Retinal pigment epithelial cell (primary cell): ENCODE results near the gene GREM2.

Experiments
- DNase-seq: peaks from one replicate; pipeline ENCODE4 v3.0.0-alpha.2; 2010; ENCODE audit warnings: low read depth
- H3K4me3 ChIP-seq: 2 replicates; pipeline ENCODE4 v1.5.1; 2011; ENCODE audit warnings: mild to moderate bottlenecking, low read length, control low read depth, moderate library complexity
- CTCF ChIP-seq: conservative IDR thresholded peaks from 2 replicates; pipeline ENCODE4 v1.5.1; 2011; ENCODE audit warnings: low read depth, low read length, control low read depth, inconsistent platforms

Gene GREM2

GRCh38 chr1:240619906-240620621 is 8.1 kb upstream of the GREM2 start:
- no peak for DNase-seq
- H3K4me3 ChIP-seq: no peak overlapping the region
- no peak for TF ChIP-seq CTCF

DNA sequence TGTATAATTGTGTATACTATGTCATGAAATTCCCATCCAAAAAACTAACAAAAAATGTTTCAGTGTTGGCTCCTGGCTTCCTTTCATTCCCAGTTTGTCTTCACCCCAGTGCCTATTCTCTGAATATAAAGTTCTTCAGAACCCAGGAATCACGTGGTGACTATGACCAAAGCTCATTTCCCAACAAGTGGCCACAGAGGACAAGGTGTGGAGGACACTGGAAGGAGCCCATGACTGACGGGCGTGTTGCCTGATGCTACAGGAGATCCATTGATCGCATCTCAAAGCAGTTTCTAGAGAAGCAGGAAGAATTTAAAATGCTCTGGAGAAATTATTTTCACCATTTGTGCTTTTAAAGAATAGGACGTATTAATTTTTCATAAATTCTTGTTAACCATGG is 7.4 kb upstream of the GREM2 start:
- no peak overlapping the region for H3K4me3 ChIP-seq
- DNase-seq: no peak
- no peak for TF ChIP-seq CTCF

DNA sequence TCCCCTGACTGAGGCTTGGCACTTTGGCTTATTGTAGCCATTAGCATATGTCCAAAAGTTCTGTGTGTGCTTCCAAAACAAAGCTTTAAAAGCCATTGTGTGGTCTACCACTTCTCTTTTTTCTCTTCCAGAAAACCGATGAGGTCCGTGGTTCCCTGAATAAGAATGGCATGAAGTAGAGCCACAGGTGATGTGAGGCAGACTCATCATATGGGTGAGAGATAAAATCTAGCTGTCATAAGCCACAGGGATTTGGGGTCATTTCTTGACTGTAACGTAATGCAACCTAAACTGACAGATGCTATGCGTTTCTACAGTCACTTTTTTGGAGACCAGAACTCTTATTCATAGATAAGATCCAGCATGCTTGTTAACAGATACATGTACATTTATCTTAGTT is 7.0 kb upstream of the GREM2 start:
- H3K4me3 ChIP-seq: no peak overlapping the region
- TF ChIP-seq CTCF: no peak
- no peak for DNase-seq

DNA sequence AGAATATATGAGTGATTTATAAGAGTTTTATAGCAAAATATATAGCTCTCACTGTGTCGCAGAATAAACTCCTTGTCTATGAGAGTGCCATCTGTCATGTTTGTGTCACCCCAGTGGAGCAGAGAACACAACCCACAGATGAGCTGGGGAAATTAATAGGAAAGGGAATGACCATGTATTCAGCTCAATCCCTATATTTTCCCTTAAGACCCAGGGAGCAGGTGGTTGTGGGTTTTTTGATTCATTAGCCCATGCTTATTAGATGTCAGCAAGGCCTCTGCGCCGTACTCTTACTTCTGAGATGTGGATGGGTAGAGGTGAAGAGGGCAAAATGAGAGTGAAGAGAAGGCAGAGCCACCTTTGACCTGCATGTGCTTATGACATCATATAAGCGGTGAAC is 4.1 kb upstream of the GREM2 start:
- H3K4me3 ChIP-seq: no peak overlapping the region
- no peak for TF ChIP-seq CTCF
- DNase-seq: no peak

GRCh38 chr1:240613356-240614142 is 1.6 kb upstream of the GREM2 start:
- no peak for DNase-seq
- no peak overlapping the region for H3K4me3 ChIP-seq
- TF ChIP-seq CTCF: no peak

DNA sequence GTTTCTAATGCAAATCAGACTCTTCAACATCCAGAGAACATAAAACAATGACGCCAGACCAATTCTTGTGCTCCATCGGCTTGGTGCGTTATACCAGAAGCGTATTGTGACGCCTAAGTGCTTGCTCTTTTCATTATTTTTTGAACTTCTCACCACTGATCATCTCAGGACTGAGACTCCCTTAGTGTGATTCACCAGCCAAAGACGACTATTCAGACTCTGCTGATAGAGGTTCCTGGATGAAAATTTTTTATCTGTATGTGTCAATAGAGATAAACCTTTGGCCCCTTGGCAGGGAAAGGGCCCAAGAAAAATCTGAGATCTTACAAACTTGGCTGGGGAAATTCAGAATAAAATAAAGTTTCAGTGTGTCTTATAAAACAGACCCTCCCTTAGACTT is 856 bp upstream of the GREM2 start:
- no peak overlapping the region for H3K4me3 ChIP-seq
- TF ChIP-seq CTCF: no peak
- no peak for DNase-seq

GRCh38 chr1:240611228-240611618 is 732 bp downstream of the GREM2 start:
- H3K4me3 ChIP-seq: peak overlapping the region; percentile 74
- DNase-seq: no peak
- TF ChIP-seq CTCF: no peak
